HG02623 (cell line): Measurements from ENCODE around the gene SPECC1.
"Not testable (repeated sequence)": the region's sequence is repeated elsewhere in the genome, so short reads cannot be mapped to it uniquely, and the experiment has no call there.

Source experiments
- ATAC-seq: cut with Tn5 transposase; IDR thresholded peaks from one replicate; pipeline ENCODE4 v1.9.1; 2021; ENCODE audit warnings: moderate library complexity; ENCODE audit not compliant: unreplicated experiment

The SPECC1 gene

DNA sequence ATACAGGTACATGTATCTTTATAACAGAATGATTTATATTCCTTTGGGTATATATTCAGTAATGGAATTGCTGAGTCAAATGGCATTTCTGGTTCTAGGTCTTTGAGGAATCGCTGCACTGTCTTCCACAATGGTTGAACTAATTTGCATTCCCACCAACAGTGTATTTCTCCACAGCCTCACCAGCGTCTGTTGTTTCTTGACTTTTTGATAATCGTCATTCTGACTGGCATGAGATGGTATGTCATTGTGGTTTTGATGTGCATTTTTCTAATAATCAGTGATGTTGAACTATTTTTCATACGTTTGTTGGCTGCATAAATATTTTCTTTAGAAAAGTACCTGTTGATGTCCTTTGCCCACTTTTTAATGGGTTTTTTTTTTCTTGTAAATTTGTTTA lies 156.4 kb downstream of the SPECC1 start:
- ATAC-seq, result not testable (repeated sequence)

DNA sequence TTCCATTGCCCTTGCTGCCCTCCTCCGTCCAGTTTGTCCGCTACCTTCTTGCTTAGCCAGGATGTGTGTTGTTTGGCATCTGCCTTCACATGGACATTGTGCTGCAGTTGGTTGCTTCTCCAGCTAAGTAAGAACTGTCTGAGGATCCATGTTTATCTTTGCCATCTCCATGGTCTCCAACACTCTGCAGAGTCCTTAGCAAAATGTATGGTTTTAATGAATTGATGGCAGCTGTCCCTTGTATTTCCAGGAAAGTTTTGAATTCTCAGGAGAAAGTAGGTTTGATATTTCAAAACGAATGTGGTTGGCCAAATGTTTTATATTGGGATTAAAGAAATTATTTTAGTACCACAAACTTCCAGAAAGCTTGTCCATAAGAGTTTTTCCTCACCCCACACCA lies 160.9 kb downstream of the SPECC1 start:
- ATAC-seq, result no peak

- no peak for ATAC-seq
Measured at GRCh38 chr17:20171741-20172365, 162.7 kb downstream of the SPECC1 start.

DNA sequence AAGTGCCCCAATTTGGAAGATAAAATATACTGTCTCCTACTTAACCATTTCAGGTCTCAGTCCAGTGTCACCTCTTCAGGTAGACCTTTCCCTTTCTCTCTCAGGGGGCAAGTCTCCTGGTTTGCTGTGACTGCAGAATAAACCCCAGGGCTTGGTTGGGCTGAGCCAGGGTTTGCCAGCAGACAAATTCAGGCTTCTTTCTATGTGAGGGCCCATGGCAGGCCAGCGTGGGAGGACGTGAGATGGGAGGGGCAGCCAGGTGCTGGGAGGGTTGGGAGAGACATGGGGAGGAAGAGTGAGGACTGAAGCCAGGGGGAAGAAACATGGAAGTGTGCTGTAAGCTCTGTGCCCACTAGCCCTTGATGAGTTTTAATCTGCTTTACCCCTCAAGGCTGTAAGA lies 163.2 kb downstream of the SPECC1 start:
- no peak for ATAC-seq

DNA sequence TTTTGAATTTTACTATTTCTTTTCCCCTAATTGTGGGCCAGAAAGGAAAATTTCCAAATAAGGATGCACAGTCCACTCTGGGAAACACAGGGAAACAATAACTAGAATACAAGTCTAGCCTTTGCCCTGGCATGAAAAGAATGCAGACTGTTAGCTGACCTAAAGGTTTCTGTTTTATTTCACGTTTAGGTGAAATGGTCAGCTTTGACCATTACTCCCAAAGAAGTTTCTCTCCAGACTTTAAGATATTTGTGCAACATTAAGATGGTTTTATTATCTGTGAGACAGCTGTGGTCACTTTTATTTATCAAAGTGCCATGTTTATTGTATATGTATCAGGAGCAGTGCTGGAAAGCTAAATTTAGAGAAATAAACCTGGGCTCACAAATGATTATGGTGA lies 163.9 kb downstream of the SPECC1 start:
- no peak for ATAC-seq

DNA sequence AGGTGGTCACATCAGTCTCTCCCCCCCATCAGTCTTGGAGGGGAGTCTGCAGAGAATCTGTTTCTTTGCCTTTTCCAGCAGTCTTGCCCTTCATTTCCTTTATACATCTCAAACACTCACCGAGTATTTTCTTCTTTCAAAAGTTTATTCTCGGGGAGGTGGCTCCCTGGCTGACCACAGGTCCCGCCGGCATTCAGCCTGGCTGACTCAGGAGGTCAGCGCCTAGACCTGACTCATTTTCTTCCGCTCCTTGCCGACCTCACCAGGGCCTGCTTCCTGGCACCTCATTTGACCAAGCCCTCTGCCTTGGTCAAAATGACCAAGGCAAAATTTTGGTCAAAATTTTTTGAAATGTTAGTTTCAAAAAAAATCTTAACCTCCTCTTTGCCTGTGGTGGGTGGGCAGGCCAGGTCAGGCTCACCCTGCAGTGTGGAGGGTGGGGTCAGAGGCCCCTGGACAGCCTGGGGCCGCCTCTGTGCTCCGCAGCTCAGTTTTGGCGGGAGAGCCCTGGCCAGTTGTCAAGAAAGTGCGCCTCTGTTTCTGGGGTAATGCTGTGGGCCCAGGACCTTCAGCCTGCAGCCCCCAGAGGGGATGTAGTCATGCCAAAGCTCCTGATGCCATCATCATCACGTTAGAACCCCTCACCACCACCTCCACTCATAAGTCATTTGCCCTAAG lies 165.6 kb downstream of the SPECC1 start:
- no peak for ATAC-seq

DNA sequence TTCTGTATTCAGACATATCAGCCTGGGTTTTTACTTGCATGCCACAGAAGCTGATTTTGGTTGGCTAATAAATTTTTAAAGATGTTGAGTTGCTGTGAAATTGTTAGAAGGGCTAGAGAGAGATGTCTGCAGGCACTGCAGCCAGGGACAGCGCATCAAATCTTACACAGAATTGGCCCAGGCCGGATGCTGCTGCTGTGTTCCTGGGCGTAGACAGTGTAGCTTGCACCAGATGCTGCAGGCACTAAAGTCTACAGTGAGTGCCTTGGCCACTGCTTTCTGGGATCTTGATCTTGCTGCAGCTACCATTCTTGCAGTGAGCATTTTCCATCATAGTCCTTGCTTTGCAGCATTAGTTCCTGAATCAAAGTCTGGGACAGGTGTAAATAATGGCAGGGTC lies 169.9 kb downstream of the SPECC1 start:
- no peak for ATAC-seq

DNA sequence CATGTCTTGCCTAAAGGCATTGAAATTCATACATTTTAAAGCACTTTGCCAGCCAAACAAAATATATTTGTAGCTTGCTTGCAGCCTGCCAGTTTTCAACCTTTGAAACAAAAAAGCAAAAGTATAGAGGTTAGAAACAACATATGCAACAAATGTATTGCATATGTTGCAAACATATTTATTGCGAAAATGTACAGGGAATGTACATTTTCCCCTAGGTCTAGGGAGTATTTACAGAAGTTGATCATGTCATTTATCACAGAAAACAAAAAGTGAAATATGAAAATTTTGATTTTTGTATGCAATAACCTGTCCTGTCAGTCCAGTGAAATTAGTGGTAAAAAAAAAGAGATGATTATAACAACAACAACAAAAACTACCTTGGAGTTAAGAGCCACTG lies 171.5 kb downstream of the SPECC1 start:
- no peak for ATAC-seq

GRCh38 chr17:20184181-20184580 lies 175.0 kb downstream of the SPECC1 start:
- ATAC-seq, result no peak

DNA sequence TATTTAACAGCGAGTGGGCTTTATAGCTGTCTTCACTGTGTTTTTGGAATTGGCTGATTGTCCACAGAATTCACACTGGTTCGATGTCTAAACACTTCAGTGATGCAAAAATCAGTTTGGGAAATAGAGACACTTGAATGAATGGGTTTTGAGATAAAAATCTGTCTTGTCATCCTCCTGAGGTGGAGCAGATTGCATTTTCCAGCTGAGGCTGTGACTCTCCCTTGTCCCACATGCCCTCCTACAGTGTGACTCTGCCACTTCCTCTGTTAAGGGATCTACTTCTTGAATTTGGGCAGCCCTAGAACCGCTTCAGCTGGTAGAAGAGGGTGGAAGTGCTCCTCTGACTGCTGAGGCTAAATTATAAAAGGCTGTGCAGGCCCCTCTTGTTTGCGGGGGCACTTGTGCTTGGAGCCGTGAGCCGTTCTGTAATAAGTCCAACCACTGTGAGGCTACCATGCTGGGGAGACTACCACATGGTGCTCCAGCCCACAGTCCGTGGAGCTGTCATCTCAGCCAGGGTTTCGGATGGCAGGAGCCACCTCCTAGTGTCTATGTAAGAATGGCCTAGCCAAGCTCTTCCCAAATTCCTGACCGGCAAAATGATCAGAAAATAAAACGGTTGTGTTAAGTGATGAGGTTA lies 175.9 kb downstream of the SPECC1 start:
- ATAC-seq, result no peak

DNA sequence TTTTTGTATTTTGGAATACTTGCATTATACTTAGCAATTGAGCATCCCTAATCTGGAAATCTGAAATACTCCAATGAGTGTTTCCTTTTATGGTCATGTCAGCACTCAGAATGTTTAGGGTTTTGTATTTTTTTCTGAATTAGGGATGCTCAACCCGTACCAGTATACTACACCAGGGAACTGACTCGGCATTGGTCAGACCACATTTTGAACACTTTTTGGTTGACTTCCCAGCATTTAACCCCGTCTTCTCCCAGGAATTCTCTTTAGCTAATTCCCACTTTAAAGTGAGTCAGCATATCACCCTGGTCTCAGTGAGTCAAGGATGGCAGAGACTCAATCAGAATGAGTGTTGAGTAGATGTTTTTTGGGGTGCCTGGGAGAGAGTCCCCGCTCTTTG lies 177.9 kb downstream of the SPECC1 start:
- no peak for ATAC-seq

DNA sequence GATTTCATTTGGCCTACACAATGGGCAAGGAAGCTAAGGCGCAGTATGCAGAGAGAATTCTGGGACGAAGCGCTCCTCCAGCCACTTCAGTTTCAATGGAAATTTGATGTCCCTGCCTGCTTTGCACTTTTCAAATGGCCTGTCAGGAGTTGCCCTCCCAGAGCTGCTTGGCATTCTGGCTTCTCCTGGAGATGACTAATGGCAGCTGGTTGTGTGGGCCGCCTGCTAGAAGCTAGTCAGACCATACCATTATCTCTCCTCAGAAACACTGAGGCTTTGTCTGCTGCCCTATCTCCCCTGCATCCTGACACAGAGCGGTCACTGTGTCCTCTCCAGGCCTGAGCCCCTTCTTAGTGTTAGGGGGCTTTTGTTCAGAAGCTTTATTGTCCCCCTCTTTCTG lies 180.1 kb downstream of the SPECC1 start:
- ATAC-seq, result no peak

DNA sequence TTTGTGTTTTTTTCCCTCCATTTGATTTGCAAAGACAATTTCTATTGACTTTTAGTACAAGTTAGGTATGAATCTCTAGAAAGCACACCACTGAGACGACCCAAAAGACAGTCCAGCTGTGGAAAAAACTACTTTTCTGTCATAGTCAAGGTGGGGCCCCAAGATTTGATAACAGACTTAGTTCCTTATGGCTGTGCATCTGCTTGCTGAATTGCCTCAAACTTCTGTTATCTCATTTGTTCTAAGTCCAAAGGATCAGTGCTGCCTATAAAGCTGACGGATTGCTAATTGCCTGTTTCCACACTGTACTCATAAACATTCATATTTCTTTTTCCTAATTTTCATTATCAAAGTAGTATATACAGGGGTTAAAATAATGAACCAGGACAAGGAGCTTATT lies 180.8 kb downstream of the SPECC1 start:
- ATAC-seq, result no peak

- ATAC-seq, result no peak
Measured at GRCh38 chr17:20190605-20191004, 181.4 kb downstream of the SPECC1 start.

- ATAC-seq, result no peak
Measured at GRCh38 chr17:20191056-20191455, 181.9 kb downstream of the SPECC1 start.

DNA sequence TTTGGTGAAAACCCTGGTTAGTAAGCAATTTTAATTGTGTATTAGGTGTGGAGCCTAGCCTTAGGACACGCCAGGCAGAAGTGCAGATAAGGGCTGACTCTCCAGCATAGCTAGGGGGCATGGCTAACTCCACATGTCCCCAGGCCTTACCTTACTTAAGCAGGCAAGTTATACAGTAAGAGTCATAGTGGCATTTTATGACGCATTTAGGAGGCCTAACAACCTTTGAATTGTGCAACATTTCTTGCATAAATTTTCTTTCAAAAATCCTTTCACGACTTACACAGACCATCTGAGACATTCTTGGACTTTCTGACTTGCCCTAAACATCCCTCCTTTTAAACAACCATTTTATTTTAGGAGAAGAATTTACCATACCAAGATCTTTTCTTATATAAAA lies 187.1 kb downstream of the SPECC1 start:
- not testable (repeated sequence) for ATAC-seq

GRCh38 chr17:20197272-20197926 lies 188.2 kb downstream of the SPECC1 start:
- ATAC-seq, result no peak

DNA sequence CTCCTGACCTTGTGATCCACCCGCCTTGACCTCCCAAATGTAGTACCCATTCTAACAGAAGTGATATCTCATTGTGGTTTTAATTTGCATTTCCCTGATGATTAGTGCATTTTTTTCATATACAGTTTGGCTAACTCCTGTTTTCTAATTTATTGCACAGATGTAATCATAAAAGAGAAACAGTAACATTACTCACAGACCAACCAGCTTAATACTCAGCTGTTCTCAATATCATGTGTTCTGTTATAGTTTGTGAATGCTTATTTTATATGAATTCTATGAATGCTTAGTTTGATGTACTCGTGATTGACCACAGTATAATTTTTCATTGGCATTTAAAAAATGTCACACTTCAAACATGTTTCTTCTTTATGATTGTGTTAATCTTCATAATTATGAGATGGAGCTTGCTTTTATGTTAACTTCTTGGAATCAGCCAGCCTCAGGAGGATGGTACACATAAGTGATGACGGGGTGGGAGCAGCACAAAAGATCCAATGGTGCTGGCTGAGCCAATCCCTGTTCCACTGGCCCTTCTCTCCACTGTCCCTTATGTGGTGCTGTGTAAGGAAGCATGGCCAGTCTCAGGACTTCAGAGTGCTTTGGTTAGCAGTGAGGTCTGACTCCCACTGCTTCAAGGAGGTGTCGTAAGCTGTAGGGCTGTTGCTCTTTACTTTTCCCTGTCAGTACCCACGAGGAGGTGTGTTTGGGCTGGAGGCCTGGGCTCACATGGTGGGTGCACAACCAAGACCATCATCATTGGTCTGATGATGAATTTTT lies 191.0 kb downstream of the SPECC1 start:
- no peak for ATAC-seq

GRCh38 chr17:20200865-20201458 lies 191.8 kb downstream of the SPECC1 start:
- ATAC-seq, result no peak

GRCh38 chr17:20202141-20202621 lies 193.0 kb downstream of the SPECC1 start:
- ATAC-seq, result no peak

DNA sequence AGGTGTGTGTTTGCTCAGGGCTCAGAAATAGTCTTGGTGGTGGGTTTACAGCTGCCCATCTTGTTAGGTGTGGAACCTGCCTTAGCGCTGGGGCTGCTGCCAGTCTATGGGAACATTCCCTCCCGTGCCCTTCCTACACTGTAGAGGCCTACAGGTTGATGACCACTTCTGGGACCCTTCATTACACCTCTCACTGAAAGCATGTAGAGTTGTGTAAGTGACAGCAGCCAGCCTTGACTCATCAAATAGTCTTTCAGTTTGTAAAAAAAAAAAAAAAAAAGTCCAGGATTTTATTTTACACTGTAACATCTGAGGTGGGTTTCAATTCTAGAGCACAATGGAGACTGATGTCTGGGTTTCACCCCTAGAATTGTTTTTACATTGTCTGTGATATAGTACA lies 193.9 kb downstream of the SPECC1 start:
- ATAC-seq, result no peak
